ENCODE results near the gene ANKRD52. TPM values are rescaled to one million over a fixed set of nuclear protein-coding genes. Genes with fewer than 3 reads are reported as not detected.

The ANKRD52 gene
- polyA plus RNA-seq, 1 donor (not counting 4 experiments of a cell fraction or from before 2014, with no cell fraction given), result 14.0 TPM

GRCh38 chr12:56252649-56253048, 5.5 kb downstream of the ANKRD52 start:
- Histone ChIP-seq H3K9me3 (ENCODE audit: control insufficient read depth, low read depth, low read length) (no peaks in the 10 kb centered on the region), H3K36me3 (ENCODE audit: control insufficient read depth in 2 of 2, extremely low read depth in 1 of 2, insufficient read depth in 2 of 2, low read length in 2 of 2) (peaks cover 56 to 60% of the 10 kb centered on the region in 2 experiments), H3K4me2 (ENCODE audit: control insufficient read depth, extremely low read depth, insufficient read depth, low read depth, low read length) (no peak overlapping the region), H3K27ac (ENCODE audit: control insufficient read depth, insufficient read depth, low read length) (no peak overlapping the region), H3K4me1 (ENCODE audit: control insufficient read depth, extremely low read depth, insufficient read depth, low read length) (peaks cover 14% of the 10 kb centered on the region), H4K20me1 (ENCODE audit: control insufficient read depth, extremely low read depth, insufficient read depth, low read length) (no peaks in the 10 kb centered on the region), H2AFZ (ENCODE audit: control insufficient read depth, low read length) (no peak overlapping the region), H3K27me3 (ENCODE audit: control insufficient read depth, extremely low read depth, insufficient read depth, low read length) (no peaks in the 10 kb centered on the region), H3K9me1 (ENCODE audit: control insufficient read depth, extremely low read depth, insufficient read depth, low read length) (peaks cover 3% of the 10 kb centered on the region), H3K79me2 (ENCODE audit: control insufficient read depth, insufficient read depth, low read length) (peaks cover 53% of the 10 kb centered on the region), H3K4me3 (ENCODE audit: control insufficient read depth in 2 of 3, extremely low read depth in 1 of 3, insufficient read depth in 2 of 3, low read depth in 1 of 3, low read length in 3 of 3) (no peak overlapping the region), H3K9ac (ENCODE audit: control insufficient read depth, extremely low read depth, insufficient read depth, low read length) (no peak overlapping the region)
- DNase-seq (ENCODE audit: low read depth, low spot score) (no peak), FAIRE-seq (no peak)
- dilution Hi-C loops (cut with MboI; ENCODE audit: extremely low pct_ligation_motif_present, low sequenced_read_pairs), result no loop called here
- no peak for TF ChIP-seq EZH2 (IDR thresholded peaks at IDR 0.05; ENCODE audit: low read length)
- TF ChIP-seq, protein P1, sequence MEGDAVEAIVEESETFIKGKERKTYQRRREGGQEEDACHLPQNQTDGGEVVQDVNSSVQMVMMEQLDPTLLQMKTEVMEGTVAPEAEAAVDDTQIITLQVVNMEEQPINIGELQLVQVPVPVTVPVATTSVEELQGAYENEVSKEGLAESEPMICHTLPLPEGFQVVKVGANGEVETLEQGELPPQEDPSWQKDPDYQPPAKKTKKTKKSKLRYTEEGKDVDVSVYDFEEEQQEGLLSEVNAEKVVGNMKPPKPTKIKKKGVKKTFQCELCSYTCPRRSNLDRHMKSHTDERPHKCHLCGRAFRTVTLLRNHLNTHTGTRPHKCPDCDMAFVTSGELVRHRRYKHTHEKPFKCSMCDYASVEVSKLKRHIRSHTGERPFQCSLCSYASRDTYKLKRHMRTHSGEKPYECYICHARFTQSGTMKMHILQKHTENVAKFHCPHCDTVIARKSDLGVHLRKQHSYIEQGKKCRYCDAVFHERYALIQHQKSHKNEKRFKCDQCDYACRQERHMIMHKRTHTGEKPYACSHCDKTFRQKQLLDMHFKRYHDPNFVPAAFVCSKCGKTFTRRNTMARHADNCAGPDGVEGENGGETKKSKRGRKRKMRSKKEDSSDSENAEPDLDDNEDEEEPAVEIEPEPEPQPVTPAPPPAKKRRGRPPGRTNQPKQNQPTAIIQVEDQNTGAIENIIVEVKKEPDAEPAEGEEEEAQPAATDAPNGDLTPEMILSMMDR (optimal IDR thresholded peaks at IDR 0.05 in 1 of 3, IDR thresholded peaks at IDR 0.05 in 1 of 3, conservative IDR thresholded peaks at IDR 0.05 in 1 of 3; ENCODE audit: extremely low read depth in 1 of 3, insufficient read depth in 2 of 3, low read length in 3 of 3), result no peak

DNA sequence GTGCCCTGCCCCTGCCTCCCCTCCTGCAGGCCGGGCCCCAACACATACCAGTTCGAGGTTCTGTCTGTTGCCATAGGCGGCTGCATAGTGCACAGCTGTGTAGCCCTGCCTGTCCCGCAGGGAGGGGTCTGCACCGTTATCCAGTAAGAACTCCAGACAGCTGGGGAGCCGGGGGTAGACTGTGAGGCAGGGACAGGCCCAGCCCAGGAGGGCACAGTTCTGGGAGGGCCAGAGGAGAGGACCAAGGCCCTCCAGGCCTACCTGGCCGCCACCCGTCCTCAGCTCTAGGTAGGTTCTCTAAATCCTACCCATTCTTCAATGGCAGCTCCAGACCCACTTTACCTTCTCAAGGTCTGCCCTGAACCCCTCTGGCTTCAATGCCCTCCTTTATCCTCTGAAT, 9.5 kb downstream of the ANKRD52 start:
- TF ChIP-seq, protein P1 (optimal IDR thresholded peaks at IDR 0.05 in 1 of 3, IDR thresholded peaks at IDR 0.05 in 1 of 3, conservative IDR thresholded peaks at IDR 0.05 in 1 of 3; ENCODE audit: extremely low read depth in 1 of 3, insufficient read depth in 2 of 3, low read length in 3 of 3), result no peak
- no peak for TF ChIP-seq EZH2 (IDR thresholded peaks at IDR 0.05; ENCODE audit: low read length)
- FAIRE-seq, result no peak

More for the DNA sequence above, 9.5 kb downstream of the ANKRD52 start:
- DNase-seq (ENCODE audit: low read depth, low spot score), result no peak
- H3K9me1 ChIP-seq (ENCODE audit: control insufficient read depth, extremely low read depth, insufficient read depth, low read length), result no peaks in the 10 kb centered on the region
- no peaks in the 10 kb centered on the region for H3K9me3 ChIP-seq (ENCODE audit: control insufficient read depth, low read depth, low read length)
- peaks cover 20% of the 10 kb centered on the region for H3K79me2 ChIP-seq (ENCODE audit: control insufficient read depth, insufficient read depth, low read length)
- H3K36me3 ChIP-seq (ENCODE audit: control insufficient read depth in 2 of 2, extremely low read depth in 1 of 2, insufficient read depth in 2 of 2, low read length in 2 of 2), result peaks cover 54 to 55% of the 10 kb centered on the region in 2 experiments
- H3K27me3 ChIP-seq (ENCODE audit: control insufficient read depth, extremely low read depth, insufficient read depth, low read length), result no peaks in the 10 kb centered on the region
- H2AFZ ChIP-seq (ENCODE audit: control insufficient read depth, low read length), result no peak overlapping the region
- no peak overlapping the region for H3K27ac ChIP-seq (ENCODE audit: control insufficient read depth, insufficient read depth, low read length)
- dilution Hi-C loops (cut with MboI; ENCODE audit: extremely low pct_ligation_motif_present, low sequenced_read_pairs), result no loop called here
- no peak overlapping the region for H3K9ac ChIP-seq (ENCODE audit: control insufficient read depth, extremely low read depth, insufficient read depth, low read length)
- no peaks in the 10 kb centered on the region for H4K20me1 ChIP-seq (ENCODE audit: control insufficient read depth, extremely low read depth, insufficient read depth, low read length)
- no peaks in the 10 kb centered on the region for H3K4me1 ChIP-seq (ENCODE audit: control insufficient read depth, extremely low read depth, insufficient read depth, low read length)
- H3K4me2 ChIP-seq (ENCODE audit: control insufficient read depth, extremely low read depth, insufficient read depth, low read depth, low read length), result no peak overlapping the region
- H3K4me3 ChIP-seq (ENCODE audit: control insufficient read depth in 2 of 3, extremely low read depth in 1 of 3, insufficient read depth in 2 of 3, low read depth in 1 of 3, low read length in 3 of 3), result no peak overlapping the region
